HG02798 (cell line): ENCODE data around the gene UFSP2.
A peak's percentile ranks its signal among the peaks of the same experiment; 100 is the strongest.

Source experiments
- ATAC-seq: cut with Tn5 transposase; IDR thresholded peaks from one replicate; pipeline ENCODE4 v1.9.1; 2021; ENCODE audit warnings: mild to moderate bottlenecking; ENCODE audit not compliant: unreplicated experiment, poor library complexity

The UFSP2 gene, protein sequence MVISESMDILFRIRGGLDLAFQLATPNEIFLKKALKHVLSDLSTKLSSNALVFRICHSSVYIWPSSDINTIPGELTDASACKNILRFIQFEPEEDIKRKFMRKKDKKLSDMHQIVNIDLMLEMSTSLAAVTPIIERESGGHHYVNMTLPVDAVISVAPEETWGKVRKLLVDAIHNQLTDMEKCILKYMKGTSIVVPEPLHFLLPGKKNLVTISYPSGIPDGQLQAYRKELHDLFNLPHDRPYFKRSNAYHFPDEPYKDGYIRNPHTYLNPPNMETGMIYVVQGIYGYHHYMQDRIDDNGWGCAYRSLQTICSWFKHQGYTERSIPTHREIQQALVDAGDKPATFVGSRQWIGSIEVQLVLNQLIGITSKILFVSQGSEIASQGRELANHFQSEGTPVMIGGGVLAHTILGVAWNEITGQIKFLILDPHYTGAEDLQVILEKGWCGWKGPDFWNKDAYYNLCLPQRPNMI

DNA sequence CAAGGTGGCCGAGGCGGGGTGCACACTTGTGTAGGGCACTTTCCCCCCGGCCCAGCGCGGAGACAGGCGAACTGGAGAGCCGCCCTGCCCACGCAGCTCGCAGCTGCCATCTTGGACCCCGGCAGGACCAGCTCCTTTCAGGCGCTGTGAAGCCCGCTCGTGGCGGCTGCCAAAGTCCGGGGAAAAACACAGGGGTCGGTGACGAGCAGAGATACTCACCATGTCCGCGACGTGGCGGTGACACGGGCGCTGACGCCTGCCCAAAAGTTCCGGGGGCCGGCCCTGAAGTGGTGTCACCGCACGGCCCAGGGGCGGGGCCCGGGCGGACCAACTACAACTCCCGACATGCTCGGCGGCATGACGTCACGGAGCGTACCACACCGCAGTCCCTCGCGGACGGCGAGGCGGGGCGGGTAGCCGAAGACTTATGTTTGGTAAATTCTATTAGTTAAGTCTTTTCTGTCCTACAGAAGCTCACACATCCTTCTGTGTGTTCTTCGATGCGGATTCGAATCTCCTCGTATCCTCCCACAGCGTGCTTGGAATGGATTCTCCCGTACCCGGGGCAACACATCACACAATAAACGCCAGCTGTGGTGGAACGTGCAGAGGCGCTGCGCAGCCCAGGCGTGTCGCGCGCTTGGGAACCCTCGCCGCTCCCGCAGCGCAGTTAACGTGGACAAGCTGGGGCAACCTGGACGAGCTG is at the start of gene UFSP2:
Gene UFSP2 (minus strand): TSS at position 318 of the 706 bp plus-strand sequence. CDS start 96 bp downstream, at position 222.
- ATAC-seq, result peak; percentile 94

DNA sequence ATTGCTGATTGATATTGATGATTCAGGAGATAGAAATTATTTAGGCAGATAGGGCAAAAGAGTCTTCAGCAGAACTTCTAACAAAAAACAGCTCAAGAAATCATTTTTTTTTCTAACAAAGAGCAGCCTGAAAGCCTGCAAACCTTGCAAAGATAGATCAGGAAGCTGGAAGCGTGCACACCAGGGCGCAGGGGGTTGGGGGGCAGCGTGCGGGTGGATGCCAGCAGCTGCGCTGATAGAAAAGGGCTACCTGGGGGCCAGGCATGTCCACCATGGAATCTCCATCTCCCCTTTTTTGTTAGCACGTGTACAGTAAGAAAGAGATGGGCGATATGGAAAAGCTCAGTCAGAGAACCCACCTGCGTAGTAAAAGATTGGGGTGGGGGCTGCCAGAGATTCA is 47.5 kb upstream of the UFSP2 start:
- no peak for ATAC-seq

DNA sequence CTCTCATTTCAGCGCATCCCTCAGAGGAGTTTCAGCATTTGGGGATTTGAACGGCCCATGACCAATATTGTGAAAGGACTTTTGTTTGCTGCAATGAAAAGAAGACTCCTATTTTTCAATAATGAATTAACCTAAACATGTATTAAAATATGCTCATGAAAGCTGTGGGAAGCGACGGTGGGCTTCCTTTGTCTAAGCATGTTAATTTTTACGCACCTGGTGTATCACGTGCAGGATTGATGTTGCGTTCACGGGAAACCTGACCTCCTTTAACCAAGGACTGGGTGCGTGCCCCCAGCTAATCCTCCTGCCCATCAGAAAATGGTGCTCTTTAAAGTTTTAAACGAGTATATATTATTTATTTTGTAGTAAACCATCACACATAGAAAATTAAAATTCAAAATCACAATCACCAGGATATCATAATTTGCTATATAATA is 46.4 kb upstream of the UFSP2 start:
- no peak for ATAC-seq

DNA sequence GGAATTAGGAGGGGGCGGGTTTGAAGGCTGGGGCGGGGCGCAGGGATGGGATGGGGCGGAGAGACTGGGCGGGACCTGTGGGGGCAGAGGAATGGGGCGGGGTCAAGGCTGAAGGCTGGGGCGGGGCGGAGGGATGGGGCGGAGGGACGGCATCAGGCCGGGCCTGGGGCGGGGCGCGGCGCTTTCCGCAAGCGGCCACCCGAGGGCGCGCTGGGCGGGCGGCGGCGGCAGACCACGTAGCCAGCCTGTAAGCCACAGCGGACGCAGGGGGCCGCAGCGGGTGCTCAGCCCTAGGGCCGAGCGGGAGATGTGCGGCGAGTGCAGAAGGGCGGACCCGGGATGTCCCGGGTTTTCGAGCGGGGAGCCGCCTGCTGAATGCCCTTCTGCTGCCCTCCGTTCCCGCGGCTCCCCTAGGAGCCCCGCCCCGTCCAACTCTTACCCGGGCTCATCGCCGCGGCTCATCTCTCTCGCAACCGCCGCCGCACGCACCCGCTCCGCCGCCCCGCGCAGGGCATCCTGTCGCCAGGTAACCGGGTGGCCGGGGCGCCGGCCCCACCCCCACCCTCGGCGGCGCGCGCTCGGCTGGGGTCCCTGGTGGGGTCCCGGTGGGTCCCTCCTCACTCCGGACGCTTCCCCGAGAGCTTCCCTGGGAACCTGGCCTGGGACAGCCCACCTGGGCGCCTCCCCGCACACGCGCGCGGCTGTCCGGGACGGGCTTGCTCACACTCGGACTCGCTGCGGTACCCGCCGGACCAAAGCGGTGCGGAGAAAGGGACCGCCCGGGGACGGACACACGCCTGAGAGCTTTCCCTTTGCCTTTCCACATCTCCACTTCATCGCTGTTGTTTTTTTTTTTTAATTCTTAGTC is 45.7 kb upstream of the UFSP2 start, which contains the start of gene CCDC110:
Gene CCDC110 (minus strand): TSS at position 499 of the 868 bp plus-strand sequence. CDS start 50 bp downstream, at position 449.
- peak; percentile 93 for ATAC-seq

DNA sequence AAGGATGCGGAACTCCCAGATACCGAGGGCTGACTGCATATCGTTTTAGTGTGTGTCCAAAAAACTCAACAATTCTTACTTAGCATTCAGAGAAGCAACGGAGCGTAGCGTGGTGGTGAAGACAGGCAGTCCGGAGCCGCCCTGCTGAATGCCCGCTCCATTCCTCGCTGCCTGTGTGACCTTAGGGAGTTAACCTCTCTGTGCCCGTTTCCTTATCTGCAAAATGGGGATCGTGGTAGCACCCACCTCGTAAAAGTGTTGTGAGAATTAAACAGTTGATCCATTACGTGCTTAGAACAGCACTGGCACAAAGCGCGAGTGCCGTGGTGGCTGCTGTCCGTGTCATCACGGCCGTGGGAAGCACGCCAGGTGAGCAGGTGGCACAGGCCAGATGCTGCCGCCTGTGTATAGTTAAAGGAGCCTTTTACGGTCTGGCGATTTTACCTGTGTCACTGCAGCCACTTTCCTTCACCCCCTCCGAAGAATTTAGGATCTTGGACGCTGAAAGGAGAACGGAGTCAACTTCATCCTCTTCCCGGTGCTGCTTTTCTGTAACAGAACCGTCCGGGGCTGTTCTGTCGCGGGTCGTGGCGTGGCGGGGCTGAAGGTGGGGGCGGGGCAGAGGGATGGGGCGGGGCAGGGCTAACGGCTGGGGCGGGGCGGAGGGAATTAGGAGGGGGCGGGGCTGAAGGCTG is 44.9 kb upstream of the UFSP2 start:
- ATAC-seq, result peak; percentile 14

DNA sequence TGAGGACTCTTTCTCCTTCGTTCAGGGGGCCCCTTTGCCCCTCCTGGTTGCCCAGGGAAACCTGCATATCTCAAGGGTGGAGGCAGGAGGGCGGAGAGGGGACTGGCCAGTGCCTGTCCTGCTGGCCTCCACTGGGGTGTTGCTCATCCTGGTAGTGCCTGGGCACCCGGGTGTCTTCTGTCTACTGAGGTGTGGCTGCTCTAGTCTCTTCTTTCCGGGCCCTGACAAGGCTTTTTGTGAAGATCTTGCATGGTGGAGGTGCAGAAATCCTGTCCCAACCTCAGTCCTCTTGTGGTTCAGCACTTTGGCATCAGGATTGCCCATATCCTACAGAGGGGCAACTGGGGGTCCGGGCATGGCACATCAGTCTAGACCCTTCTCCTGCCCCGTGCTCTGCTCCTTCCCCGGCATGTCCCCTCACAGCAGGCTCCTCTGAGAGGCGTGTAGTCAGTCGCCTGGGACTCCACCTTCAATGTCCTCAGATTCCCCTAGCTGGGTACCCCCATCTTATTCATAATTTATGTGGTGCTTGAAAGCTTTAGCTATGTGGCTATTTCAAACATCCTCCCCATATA is 43.9 kb upstream of the UFSP2 start:
- ATAC-seq, result no peak

DNA sequence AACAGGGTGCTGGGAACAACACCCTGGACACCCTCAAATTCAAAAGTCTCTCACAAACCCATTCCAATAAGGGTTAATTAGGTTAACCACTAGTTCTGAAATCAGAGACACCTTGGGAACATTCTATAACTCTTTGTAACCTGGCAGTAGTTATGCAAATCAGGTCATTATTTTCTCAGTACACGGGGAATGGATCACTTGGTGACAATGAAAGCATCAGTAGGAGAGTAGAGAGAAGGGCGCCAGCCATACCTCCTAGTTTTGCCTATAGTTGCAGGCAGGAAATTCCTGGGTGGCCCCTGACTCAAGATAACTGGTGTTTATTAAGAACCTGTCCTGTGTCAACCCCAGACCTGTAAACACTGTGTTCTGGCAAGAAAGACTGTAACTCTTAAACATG is 43.2 kb upstream of the UFSP2 start:
- ATAC-seq, result no peak

DNA sequence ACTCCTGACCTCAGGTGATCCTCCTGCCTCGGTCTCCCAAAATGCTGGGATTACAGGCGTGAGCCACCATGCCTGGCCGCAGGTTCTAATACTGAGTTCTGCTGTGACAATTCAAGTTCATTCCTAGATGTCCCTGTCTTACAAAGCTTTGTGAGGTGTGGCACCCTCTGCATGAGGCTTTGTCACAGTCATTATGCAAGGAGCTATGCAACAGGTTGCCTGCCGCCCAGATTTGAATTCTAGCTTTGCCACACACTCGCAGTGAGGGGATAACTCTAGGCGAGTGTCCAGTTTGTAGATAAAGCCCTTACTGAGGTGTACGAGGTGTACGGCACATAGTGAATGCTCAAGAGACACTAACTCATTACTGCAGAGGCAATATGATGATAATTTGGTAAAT is 42.2 kb upstream of the UFSP2 start:
- ATAC-seq, result no peak

DNA sequence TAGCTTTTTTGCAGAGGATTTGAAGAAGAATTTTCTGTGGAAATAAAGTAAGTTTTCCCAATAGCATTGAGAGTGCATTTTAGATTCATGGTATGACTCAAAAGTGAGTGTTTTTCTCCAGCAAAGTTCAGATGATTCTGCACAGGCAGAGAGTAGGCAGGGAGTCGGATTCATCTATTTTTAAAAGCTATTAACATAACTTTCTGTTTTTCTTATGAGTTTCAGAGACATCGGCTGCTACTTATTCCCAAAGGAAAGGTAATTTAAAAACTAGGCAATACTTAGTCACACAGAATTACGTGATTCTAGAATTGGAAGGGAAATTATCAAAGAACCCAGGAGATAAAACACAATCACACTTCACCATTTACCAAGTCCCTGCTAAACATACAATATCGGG is 41.3 kb upstream of the UFSP2 start:
- no peak for ATAC-seq

DNA sequence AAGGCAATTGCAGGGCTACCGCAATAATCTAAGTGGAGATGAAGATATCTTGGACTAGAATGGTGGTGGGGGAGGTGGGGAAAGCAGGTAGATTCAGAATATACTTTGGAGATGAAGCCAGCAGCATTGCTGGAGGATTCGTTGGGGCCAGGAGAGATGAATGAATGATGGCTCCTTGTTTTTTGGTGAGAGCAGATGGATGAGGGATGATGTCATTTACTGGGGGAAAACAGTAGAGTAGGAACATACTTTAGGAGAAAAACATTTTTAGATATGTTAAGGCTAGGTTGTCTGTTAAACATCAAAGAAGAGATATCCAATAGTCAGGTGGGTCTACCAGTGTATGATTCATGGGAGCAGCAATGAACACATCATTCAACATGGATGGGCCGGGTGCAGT is 39.9 kb upstream of the UFSP2 start:
- no peak for ATAC-seq

DNA sequence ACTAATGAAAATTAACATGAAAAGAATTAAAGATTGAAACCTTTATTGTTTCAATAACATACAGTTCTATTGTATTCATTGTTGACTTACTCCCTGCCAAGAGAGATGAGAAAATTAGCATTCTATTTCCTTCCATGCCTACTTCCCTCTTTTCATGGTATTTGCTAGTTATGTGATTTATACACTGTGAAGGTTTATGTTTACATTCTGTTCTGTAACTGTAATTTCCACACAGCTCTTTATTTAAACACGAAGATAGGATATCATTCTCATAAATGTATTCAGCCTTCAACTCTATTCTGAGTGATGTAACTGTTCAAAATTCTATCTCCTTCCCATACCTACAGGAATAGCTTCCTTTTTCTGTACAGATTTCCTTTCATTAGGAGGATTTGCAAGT is 39.1 kb upstream of the UFSP2 start:
- no peak for ATAC-seq

DNA sequence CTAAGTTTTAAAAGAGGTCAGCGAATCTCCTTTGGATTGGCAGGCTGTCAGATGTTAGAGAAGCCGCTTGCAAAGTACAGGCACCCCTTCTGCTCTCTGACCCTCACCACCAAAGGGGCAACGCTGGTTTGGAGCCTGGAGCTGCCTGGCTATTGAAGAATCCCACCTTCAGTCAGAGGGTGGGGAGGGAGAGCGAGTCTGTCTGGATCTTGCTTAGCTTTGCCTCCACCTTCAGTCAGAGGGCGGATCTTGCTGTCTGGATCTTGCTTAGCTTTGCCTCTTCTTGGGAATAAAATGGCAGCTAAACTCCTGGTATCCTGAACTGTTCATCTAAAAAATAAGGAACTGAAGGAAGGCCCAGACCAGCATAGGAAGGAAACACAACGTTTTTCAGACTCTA is 38.4 kb upstream of the UFSP2 start:
- ATAC-seq, result no peak

DNA sequence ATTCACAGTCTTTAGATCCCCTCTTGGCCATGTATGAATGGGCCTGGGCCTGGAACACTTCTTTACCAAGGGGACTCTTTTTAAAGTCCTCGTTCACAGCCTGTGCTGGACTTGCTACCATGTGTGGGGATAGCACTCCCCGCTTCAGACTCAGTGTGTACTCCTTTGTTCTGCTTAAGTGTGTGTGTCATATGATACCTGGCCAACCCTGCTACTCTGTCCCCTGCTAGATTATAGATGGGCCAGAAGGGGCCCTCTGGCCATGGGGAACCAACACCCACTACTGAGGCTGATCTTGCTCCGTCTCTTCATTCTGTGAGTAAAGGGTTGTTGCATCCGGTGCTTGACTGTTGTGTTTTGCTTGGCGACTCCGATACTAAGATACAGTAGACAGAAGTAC is 37.8 kb upstream of the UFSP2 start:
- ATAC-seq, result no peak

DNA sequence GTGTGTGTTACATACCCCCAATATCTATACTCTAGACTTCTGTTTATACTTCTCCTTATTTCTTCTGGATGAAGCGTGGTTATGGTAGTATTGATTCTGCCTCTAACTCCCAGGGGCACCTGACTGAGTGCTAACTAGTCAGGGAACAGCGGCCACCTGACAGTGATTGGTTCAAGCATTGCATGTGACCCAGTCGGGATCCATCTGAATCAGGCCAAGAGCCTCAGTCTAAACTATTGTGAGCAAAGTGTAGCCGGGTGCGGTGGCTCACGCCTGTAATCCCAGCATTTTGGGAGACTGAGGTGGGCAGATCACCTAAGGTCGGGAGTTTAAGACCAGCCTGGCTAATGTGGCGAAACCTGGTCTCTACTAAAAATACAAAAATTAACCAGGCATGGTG is 35.8 kb upstream of the UFSP2 start:
- ATAC-seq, result no peak

DNA sequence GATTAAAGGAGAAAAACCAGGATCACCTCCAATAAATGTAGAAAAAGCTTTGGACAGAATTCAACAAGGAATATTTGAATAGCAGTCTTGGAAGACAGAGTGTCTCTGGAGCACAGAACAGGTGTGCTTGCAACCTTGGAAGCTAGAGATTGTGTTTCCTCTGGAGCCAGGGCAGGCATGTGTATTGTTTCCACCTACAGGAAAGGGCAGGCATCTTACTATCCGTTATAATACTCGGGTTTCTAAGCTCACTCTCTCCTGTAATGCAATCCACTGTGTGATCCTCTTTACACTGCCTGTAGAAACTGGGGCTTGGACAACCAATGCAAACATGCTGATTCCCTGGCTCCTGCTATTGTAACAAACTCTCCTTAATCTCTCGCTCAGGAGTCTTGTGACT is 31.4 kb upstream of the UFSP2 start:
- no peak for ATAC-seq

DNA sequence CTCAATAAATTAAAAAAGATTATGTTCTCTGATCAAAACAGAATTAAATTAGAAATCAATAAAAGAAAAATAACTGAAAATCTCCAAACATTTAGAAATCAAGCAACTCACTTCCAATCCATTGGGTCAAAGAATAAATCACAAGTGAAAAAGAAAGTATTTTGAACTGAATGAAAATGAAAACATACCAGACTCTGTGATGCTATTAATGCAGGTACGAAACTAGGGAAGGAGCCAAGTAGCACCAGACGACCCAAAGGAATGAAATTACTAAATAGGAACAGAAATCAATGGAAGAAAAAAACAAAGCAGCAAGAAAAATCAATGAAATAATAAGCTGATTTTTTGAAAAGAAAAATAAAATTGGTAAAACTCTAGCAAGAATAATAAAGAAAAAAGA is 30.4 kb upstream of the UFSP2 start:
- ATAC-seq, result no peak

DNA sequence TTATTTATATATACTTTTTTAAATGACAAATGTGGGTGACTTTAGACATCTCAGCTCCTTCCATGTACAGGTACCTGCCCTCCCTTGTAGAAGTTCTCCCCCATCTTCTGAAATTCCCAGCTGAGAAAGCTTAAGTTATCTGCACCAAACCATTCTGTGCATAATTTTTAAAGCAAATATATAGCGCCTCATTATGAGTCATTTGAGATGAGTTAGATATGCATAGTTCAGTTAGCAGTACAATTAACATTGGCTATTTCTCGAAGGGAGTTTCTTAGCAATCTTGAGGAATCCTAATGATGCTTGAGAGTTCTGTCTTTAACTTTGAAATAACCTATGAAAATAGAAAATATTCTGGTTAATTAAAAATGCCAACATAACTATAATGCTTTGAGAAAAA is 19.4 kb upstream of the UFSP2 start:
- ATAC-seq, result no peak

DNA sequence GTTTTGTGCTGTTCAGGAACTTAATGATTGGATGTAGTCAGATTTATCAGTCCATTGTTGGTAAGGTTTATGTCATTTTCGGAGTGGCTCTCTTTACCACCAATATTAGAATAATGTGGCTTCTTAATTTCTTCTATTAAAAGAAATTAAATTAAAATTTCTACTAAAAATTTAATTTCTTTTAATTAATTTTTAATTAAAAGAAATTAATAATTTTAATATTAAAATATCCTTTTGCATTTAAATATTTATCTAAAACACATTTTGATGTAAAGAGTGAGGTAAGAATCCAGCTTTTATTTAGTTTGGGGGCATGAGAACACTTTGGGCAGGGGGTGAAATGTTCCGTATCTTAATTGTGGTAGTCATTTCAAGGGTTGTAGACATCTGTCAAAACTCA is 15.7 kb upstream of the UFSP2 start:
- no peak for ATAC-seq

DNA sequence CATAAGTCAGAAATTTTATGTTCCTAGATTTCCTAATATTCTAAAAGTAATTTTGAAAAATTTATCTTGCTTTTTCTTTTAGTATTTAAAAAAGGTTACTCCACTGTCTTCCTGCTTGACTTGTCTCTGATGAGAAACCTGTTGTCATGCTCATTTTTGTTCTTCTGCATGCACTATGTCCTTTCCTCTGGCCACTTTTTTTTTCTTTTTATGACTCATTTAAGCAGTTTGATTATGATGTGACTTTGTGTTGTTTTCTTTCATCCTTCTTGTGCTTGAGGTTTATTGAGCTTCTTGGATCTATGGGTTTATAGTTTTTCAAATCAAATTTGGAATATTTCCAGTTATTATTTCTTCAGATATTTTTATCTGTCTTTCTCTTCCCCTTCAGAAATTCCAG is 12.0 kb upstream of the UFSP2 start:
- no peak for ATAC-seq

DNA sequence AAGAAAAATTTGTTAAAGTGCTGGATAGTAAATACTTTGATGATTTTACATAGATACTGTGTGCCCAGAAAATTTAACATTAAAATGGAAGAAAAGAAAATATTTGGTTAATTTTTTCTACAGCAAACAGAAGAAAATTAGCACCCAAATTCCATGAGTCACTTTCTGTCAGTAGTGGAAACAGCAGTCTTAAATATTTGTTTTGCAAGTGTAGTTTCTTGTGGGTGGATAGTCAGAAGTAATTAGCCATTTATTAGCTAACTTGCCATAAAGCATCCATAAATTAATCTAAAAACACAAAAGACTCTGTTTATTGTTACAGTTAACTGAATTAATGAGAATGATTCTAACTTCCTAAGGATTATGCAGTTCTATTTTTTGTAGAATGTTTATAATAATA is 9.7 kb upstream of the UFSP2 start:
- no peak for ATAC-seq
